H9 (cell line): ENCODE data around the gene FOXK1. TPM values are rescaled to one million over a fixed set of nuclear protein-coding genes. Genes with fewer than 3 reads are reported as not detected.
A peak's percentile ranks its signal among the peaks of the same experiment; 100 is the strongest.

ENCODE experiments used
- DNase-seq: peaks from one replicate; pipeline ENCODE4 v3.0.0-alpha.2; 2017
- H2AFZ ChIP-seq: one replicate; pipeline ENCODE4 v1.6.1; 2013; ENCODE audit warnings: mild to moderate bottlenecking, low read length, control low read depth, moderate library complexity
- H2AK5ac ChIP-seq: 2 replicates; pipeline ENCODE4 v1.6.1; 2013; ENCODE audit warnings: low read length, control low read depth, mixed read lengths; ENCODE audit not compliant: insufficient read length
- H2BK120ac ChIP-seq: one replicate; pipeline ENCODE4 v1.6.1; 2013; ENCODE audit warnings: low read depth, mild to moderate bottlenecking, low read length, control low read depth, inconsistent platforms; ENCODE audit not compliant: poor library complexity, severe bottlenecking
- H2BK12ac ChIP-seq: 2 replicates; pipeline ENCODE4 v1.6.1; 2013; ENCODE audit warnings: low read length, control low read depth, mixed read lengths, low read depth; ENCODE audit not compliant: insufficient read length
- H2BK15ac ChIP-seq: 2 replicates; pipeline ENCODE4 v1.6.1; 2013; ENCODE audit warnings: low read depth, low read length, control low read depth
- H2BK20ac ChIP-seq: one replicate; pipeline ENCODE4 v1.6.1; 2013; ENCODE audit warnings: low read depth, mild to moderate bottlenecking, low read length, control low read depth, inconsistent platforms; ENCODE audit not compliant: poor library complexity, severe bottlenecking
- H2BK5ac ChIP-seq: 2 replicates; pipeline ENCODE4 v1.6.1; 2013; ENCODE audit warnings: low read length, control low read depth, mixed read lengths; ENCODE audit not compliant: insufficient read length
- H3K14ac ChIP-seq: 2 replicates; pipeline ENCODE4 v1.6.1; 2013; ENCODE audit warnings: low read length, control low read depth; ENCODE audit not compliant: insufficient read depth
- H3K18ac ChIP-seq: 2 replicates; pipeline ENCODE4 v1.6.1; 2013; ENCODE audit warnings: low read depth, mild to moderate bottlenecking, mixed read lengths, low read length, control low read depth; ENCODE audit not compliant: insufficient read length
- H3K23ac ChIP-seq: 2 replicates; pipeline ENCODE4 v1.6.1; 2013; ENCODE audit warnings: low read length, control low read depth, mixed read lengths, low read depth; ENCODE audit not compliant: insufficient read length
- H3K23me2 ChIP-seq: 2 replicates; pipeline ENCODE4 v1.6.1; 2013; ENCODE audit warnings: low read depth, mild to moderate bottlenecking, mixed read lengths, low read length, control low read depth; ENCODE audit not compliant: insufficient read length, poor library complexity, severe bottlenecking
- H3K27ac ChIP-seq: 2 replicates; pipeline ENCODE4 v1.5.1; 2013; ENCODE audit warnings: low read length, control low read depth, mixed read lengths, low read depth; ENCODE audit not compliant: insufficient read length
- H3K27me3 ChIP-seq: 2 replicates; pipeline ENCODE4 v1.6.1; 2013; ENCODE audit warnings: low read length, control low read depth, inconsistent platforms; ENCODE audit not compliant: insufficient read depth
- H3K4ac ChIP-seq: 2 replicates; pipeline ENCODE4 v1.6.1; 2013; ENCODE audit warnings: low read depth, mild to moderate bottlenecking, control low read depth, inconsistent platforms, low read length, moderate library complexity
- H3K4me1 ChIP-seq: 2 replicates; pipeline ENCODE4 v1.6.1; 2013; ENCODE audit warnings: low read length, control low read depth, inconsistent platforms; ENCODE audit not compliant: insufficient read depth
- H3K4me2 ChIP-seq: 2 replicates; pipeline ENCODE4 v1.6.1; 2013; ENCODE audit warnings: low read length, control low read depth, mixed read lengths; ENCODE audit not compliant: insufficient read length, insufficient read depth
- H3K56ac ChIP-seq: 2 replicates; pipeline ENCODE4 v1.6.1; 2013; ENCODE audit warnings: low read depth, mild to moderate bottlenecking, mixed read lengths, low read length, control low read depth; ENCODE audit not compliant: insufficient read length
- H3K79me1 ChIP-seq: 2 replicates; pipeline ENCODE4 v1.6.1; 2013; ENCODE audit warnings: low read depth, mild to moderate bottlenecking, moderate library complexity, low read length, control low read depth, inconsistent platforms; ENCODE audit not compliant: insufficient read depth, poor library complexity, severe bottlenecking
- H3K79me2 ChIP-seq: 2 replicates; pipeline ENCODE4 v1.6.1; 2013; ENCODE audit warnings: low read length, control low read depth, inconsistent platforms; ENCODE audit not compliant: insufficient read depth
- H3K9ac ChIP-seq: 2 replicates; pipeline ENCODE4 v1.6.1; 2013; ENCODE audit warnings: low read length, control low read depth, mixed read lengths; ENCODE audit not compliant: insufficient read length; ENCODE audit errors: extremely low read depth
- H3K9me3 ChIP-seq: one replicate; pipeline ENCODE4 v1.6.1; 2013; ENCODE audit warnings: low read depth, low read length, inconsistent platforms; ENCODE audit not compliant: control insufficient read depth
- H3T11ph ChIP-seq: one replicate; pipeline ENCODE4 v1.6.1; 2013; ENCODE audit warnings: mild to moderate bottlenecking, low read length, control low read depth, inconsistent platforms
- H4K20me1 ChIP-seq: one replicate; pipeline ENCODE4 v1.6.1; 2013; ENCODE audit not compliant: control insufficient read depth, insufficient read length, insufficient read depth
- H4K5ac ChIP-seq: 2 replicates; pipeline ENCODE4 v1.6.1; 2013; ENCODE audit warnings: low read depth, mild to moderate bottlenecking, mixed read lengths, low read length, control low read depth; ENCODE audit not compliant: insufficient read length
- H4K8ac ChIP-seq: replicated peaks from 2 replicates; pipeline ENCODE4 v1.6.1; 2013; ENCODE audit warnings: low read length, control low read depth, mixed read lengths, low read depth; ENCODE audit not compliant: insufficient read length
- H4K91ac ChIP-seq: 2 replicates; pipeline ENCODE4 v1.6.1; 2013; ENCODE audit warnings: low read depth, mild to moderate bottlenecking, moderate library complexity, mixed read lengths, low read length, control low read depth; ENCODE audit not compliant: insufficient read length
- H3K27ac Mint-ChIP-seq, 3 experiments: 2 replicates in 2 of 3; 3 replicates in 1 of 3; pipeline ENCODE4 v1.8.0; 2020 to 2021; ENCODE audit warnings: mixed read lengths in 3 of 3, mild to moderate bottlenecking in 1 of 3, moderate library complexity in 1 of 3
- H3K27me3 Mint-ChIP-seq: 2 replicates; pipeline ENCODE4 v1.8.0; 2021; ENCODE audit warnings: low read depth, mild to moderate bottlenecking, moderate library complexity, mixed read lengths
- H3K36me3 Mint-ChIP-seq, 3 experiments: 2 replicates in 2 of 3; 3 replicates in 1 of 3; pipeline ENCODE4 v1.8.0; 2020 to 2021; ENCODE audit warnings: low read depth in 3 of 3, mixed read lengths in 3 of 3; ENCODE audit not compliant: insufficient read depth in 1 of 3
- H3K4me1 Mint-ChIP-seq, 2 experiments: 2 replicates each; pipeline ENCODE4 v1.8.0; 2020; ENCODE audit warnings: mixed read lengths in 2 of 2
- H3K4me3 Mint-ChIP-seq, 2 experiments: 2 replicates in 1 of 2; 3 replicates in 1 of 2; pipeline ENCODE4 v1.8.0; 2020 to 2021; ENCODE audit warnings: mild to moderate bottlenecking in 2 of 2, mixed read lengths in 2 of 2, moderate library complexity in 1 of 2
- H3K9me3 Mint-ChIP-seq, 2 experiments: 2 replicates in 1 of 2; 3 replicates in 1 of 2; pipeline ENCODE4 v1.8.0; 2020; ENCODE audit warnings: mild to moderate bottlenecking in 2 of 2, mixed read lengths in 2 of 2, moderate library complexity in 1 of 2
- CTCF ChIP-seq: fragments of 200-600 bp; sonication (generic); conservative IDR thresholded peaks from 3 replicates; pipeline ENCODE4 v1.8.0; 2021; ENCODE audit warnings: antibody characterized with exemption, mild to moderate bottlenecking
- WGBS: extraction: QIAGEN DNeasy Blood & Tissue Kit; methylation state at CpG from one replicate; pipeline ENCODE4 v1.1.7; 2013; ENCODE audit warnings: missing lambda C conversion rate, low lambda C conversion rate, mixed read lengths; ENCODE audit not compliant: insufficient read length; ENCODE audit errors: extremely low coverage; 5-methylcytosine and 5-hydroxymethylcytosine counted together
- total RNA-seq: library from RNA; stranded (reverse); gene quantifications from 2 replicates; pipeline ENCODE4 v1.2.1, GENCODE V29; 2021

The FOXK1 gene
- total RNA-seq, 1 experiment from 2014 or later: 14.4 TPM

GRCh38 chr7:4774658-4775249 is 92.7 kb downstream of the FOXK1 start:
- DNase-seq: no peak
- Histone ChIP-seq H3K4me1 (no peaks in the 10 kb centered on the region), H3K56ac (no peak overlapping the region), H3K9me3 (no peaks in the 10 kb centered on the region), H3K9ac (peak overlapping the region; percentile 59), H4K20me1 (no peaks in the 10 kb centered on the region), H3K23ac (no peak overlapping the region), H3K4ac (no peak overlapping the region), H2BK5ac (peak overlapping the region; percentile 35), H3K4me2 (peak overlapping the region; percentile 85), H3K27me3 (no peaks in the 10 kb centered on the region), H3K79me2 (no peaks in the 10 kb centered on the region; the same call in 1 of the 2 replicates), H2AK5ac (no peak overlapping the region), H4K91ac (peak overlapping the region; percentile 44), H3K18ac (peak overlapping the region; percentile 32), H2BK20ac (no peak overlapping the region), H2BK15ac (no peak overlapping the region), H3K27ac (no peak overlapping the region), H3K23me2 (peaks cover 15% of the 10 kb centered on the region), H2BK12ac (no peak overlapping the region), H3K79me1 (peaks cover 3% of the 10 kb centered on the region), H4K5ac (peak overlapping the region; percentile 10), H4K8ac (no peak overlapping the region), H3T11ph (no peak overlapping the region), H2AFZ (no peak overlapping the region), H3K14ac (0 out of 2 replicates have a peak overlapping the region, but pooled peaks have one; percentile 42), H2BK120ac (no peak overlapping the region)
- no CpG with 5 or more reads among the region's 24 CpGs for WGBS
- H3K4me3 Mint-ChIP-seq: peak overlapping the region; percentile 97 to 99
- H3K36me3 Mint-ChIP-seq: peaks cover 0 to 18% (median 0%) of the 10 kb centered on the region in 3 experiments; a peak in 3 of 7 replicates
- H3K27ac Mint-ChIP-seq: peak overlapping the region; percentile 85 to 94 (median 93); a peak in 4 of 7 replicates
- peaks cover 12 to 15% of the 10 kb centered on the region in 2 experiments for H3K4me1 Mint-ChIP-seq
- no peak for TF ChIP-seq CTCF
- no peaks in the 10 kb centered on the region for H3K9me3 Mint-ChIP-seq
- peaks cover 3% of the 10 kb centered on the region; the same call in 1 of the 2 replicates for H3K27me3 Mint-ChIP-seq
